B cell (primary cell): ENCODE data around the gene ZNF574. TPM values are rescaled to one million over a fixed set of nuclear protein-coding genes. Genes with fewer than 3 reads are reported as not detected.

ENCODE experiments used
- ATAC-seq: fragments of 200-7000 bp; cut with Tn5 transposase; one replicate; pipeline ENCODE4 v1.10.0; 2021; ENCODE audit warnings: low read depth, mild to moderate bottlenecking, moderate number of reproducible peaks, moderate library complexity
- CTCF ChIA-PET: fragments of 350-600 bp; sonication (Branson Sonifier 250); formaldehyde crosslinking; loops from one replicate; lab custom pipeline; 2021; ENCODE audit warnings: antibody characterized with exemption, inconsistent platforms; lab: Charles Lee
- POLR2A ChIA-PET: fragments of 350-600 bp; sonication (Branson Sonifier 250); formaldehyde crosslinking; loops from one replicate; lab custom pipeline; 2021; ENCODE audit warnings: antibody characterized with exemption; lab: Charles Lee
- DNase-seq: peaks from one replicate; pipeline ENCODE4 v3.0.0; 2013
- H2AFZ ChIP-seq: 2 replicates; pipeline ENCODE4 v1.6.1; 2012; ENCODE audit warnings: mild to moderate bottlenecking, low read depth, low read length; ENCODE audit not compliant: insufficient read depth, poor library complexity, severe bottlenecking
- H3K27ac ChIP-seq, 2 donors: 1 replicate in 1 of 2; 2 replicates in 1 of 2; pipeline ENCODE4 v1.5.1; 2012 to 2013; ENCODE audit warnings: low read length in 2 of 2, mild to moderate bottlenecking in 2 of 2, moderate library complexity in 1 of 2
- H3K27me3 ChIP-seq, 4 experiments: fragments of 200-600 bp in 1 of 4; sonication (generic) in 1 of 4; replicated peaks in 1 of 4; 1 replicate in 2 of 4; 2 replicates in 2 of 4; pipeline versions ENCODE4 v1.6.1 to v1.7.0; 2013 to 2016; ENCODE audit warnings: low read length in 3 of 4, mild to moderate bottlenecking in 2 of 4, mixed read lengths in 1 of 4, moderate library complexity in 1 of 4; ENCODE audit not compliant: insufficient read depth in 4 of 4, control insufficient read depth in 3 of 4; ENCODE audit errors: control extremely low read depth in 1 of 4
- H3K36me3 ChIP-seq, 2 experiments: replicated peaks in 1 of 2; 1 replicate in 1 of 2; 2 replicates in 1 of 2; pipeline versions ENCODE4 v1.6.1 to v1.7.1; 2013; ENCODE audit warnings: low read length in 1 of 2; ENCODE audit not compliant: insufficient read depth in 2 of 2, control insufficient read depth in 1 of 2; ENCODE audit errors: control extremely low read depth in 1 of 2, extremely low read depth in 1 of 2
- H3K4me1 ChIP-seq, 2 donors: fragments of 200-600 bp in 1 of 2; sonication (generic) in 1 of 2; 1 replicate in 1 of 2; 2 replicates in 1 of 2; pipeline versions ENCODE4 v1.5.1 to v1.6.1; 2013 to 2017; ENCODE audit warnings: low read length in 2 of 2; ENCODE audit not compliant: control insufficient read depth in 2 of 2, insufficient read depth in 2 of 2
- H3K4me2 ChIP-seq: replicated peaks from 2 replicates; pipeline ENCODE3; 2012; ENCODE audit warnings: mild to moderate bottlenecking, low read depth, low read length; ENCODE audit not compliant: poor library complexity, severe bottlenecking
- H3K4me3 ChIP-seq, 5 experiments: fragments of 200-600 bp in 1 of 5; sonication (generic) in 1 of 5; 1 replicate in 3 of 5; 2 replicates in 2 of 5; pipeline versions ENCODE4 v1.5.1 to v1.7.0; 2011 to 2016; ENCODE audit warnings: low read length in 4 of 5, mild to moderate bottlenecking in 4 of 5, low read depth in 2 of 5, control low read depth in 1 of 5, moderate library complexity in 1 of 5; ENCODE audit not compliant: insufficient read depth in 1 of 5; ENCODE audit errors: control extremely low read depth in 1 of 5, extremely low read depth in 1 of 5
- H3K79me2 ChIP-seq: fragments of 200-600 bp; sonication (generic); one replicate; pipeline ENCODE4 v1.6.0; 2016; ENCODE audit warnings: low read length; ENCODE audit not compliant: control insufficient read depth, insufficient read depth
- H3K9ac ChIP-seq: fragments of 200-600 bp; sonication (generic); 2 replicates; pipeline ENCODE4 v1.6.1; 2017; ENCODE audit warnings: mild to moderate bottlenecking, low read length, moderate library complexity
- H3K9me3 ChIP-seq, 3 donors: one replicate each; pipeline versions ENCODE4 v1.6.1 to v1.7.1; 2013; ENCODE audit warnings: low read length in 2 of 3; ENCODE audit not compliant: control insufficient read depth in 2 of 3, insufficient read depth in 1 of 3; ENCODE audit errors: control extremely low read depth in 1 of 3
- H4K20me1 ChIP-seq: 2 replicates; pipeline ENCODE4 v1.6.0; 2012; ENCODE audit warnings: mild to moderate bottlenecking, low read length; ENCODE audit not compliant: insufficient read depth, control insufficient read depth, poor library complexity, severe bottlenecking
- H3K27ac Mint-ChIP-seq: one replicate; pipeline ENCODE4 v1.8.0; 2021; ENCODE audit warnings: mixed read lengths
- H3K27me3 Mint-ChIP-seq: one replicate; pipeline ENCODE4 v1.8.0; 2021; ENCODE audit warnings: mixed read lengths
- H3K4me1 Mint-ChIP-seq: one replicate; pipeline ENCODE4 v1.8.0; 2021; ENCODE audit warnings: mixed read lengths
- H3K4me3 Mint-ChIP-seq: one replicate; pipeline ENCODE4 v1.8.0; 2021; ENCODE audit warnings: mixed read lengths
- H3K9me3 Mint-ChIP-seq: one replicate; pipeline ENCODE4 v1.8.0; 2022; ENCODE audit warnings: mixed read lengths; ENCODE audit not compliant: insufficient read depth
- EZH2 ChIP-seq: IDR thresholded peaks from 2 replicates; pipeline ENCODE4 v1.6.1; 2012; ENCODE audit warnings: borderline replicate concordance, low read depth, mild to moderate bottlenecking, moderate library complexity, low read length; ENCODE audit not compliant: insufficient read depth, poor library complexity, severe bottlenecking
- WGBS: methylation state at CpG from one replicate; pipeline ENCODE4 v1.1.5; 2013; ENCODE audit warnings: missing lambda C conversion rate; ENCODE audit not compliant: insufficient coverage; 5-methylcytosine and 5-hydroxymethylcytosine counted together
- intact Hi-C: fragments of 100-400 bp; cut with micrococcal nuclease; formaldehyde crosslinking; loops from one replicate; pipeline ENCODE4 v1.10.0; 2022
- polyA plus RNA-seq: library from polyadenylated mRNA; depleted of rRNA; stranded (reverse); fragments of >200 nt; gene quantifications from 2 replicates; pipeline ENCODE4 v1.2.3, GENCODE V29; 2012
- total RNA-seq, 2 donors: library from RNA; stranded (reverse); fragments of 120-200 nt in 1 of 2; gene quantifications; 1 replicate in 1 of 2; 2 replicates in 1 of 2; pipeline versions ENCODE4 v1.2.3 to v1.2.4, GENCODE V29; 2013 to 2022
- TF ChIP-seq, protein P1 (sequence below): fragments of 200-600 bp; IDR thresholded peaks from one replicate; pipeline ENCODE4 v1.8.0; 2022; ENCODE audit warnings: antibody characterized with exemption, mild to moderate bottlenecking

The ZNF574 gene
- total and polyA plus RNA-seq, 2 donors (not counting 1 experiment from before 2014, with no cell fraction given): 27.4 to 29.1 TPM

DNA sequence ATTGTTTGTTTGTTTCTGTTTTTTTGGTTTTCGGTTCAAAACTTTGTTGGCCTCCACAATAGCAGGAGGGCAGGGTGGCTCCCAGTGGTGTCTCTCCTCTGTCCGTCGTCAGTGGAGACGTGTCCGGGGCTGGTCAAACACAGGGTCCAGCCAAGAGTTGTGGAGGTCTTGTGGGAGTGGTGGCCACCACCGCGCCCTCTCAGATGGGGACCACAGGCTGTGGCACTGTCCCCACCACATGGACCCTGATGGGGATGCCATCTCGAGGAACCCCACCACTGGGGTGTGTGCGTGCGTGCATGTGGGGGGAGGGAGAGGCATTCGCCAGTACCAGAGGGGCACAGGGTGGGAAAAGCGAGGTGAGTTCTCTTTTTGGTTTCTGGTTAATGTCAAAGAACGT is 13.8 kb downstream of the ZNF574 start:
- no peak for ATAC-seq
- no peaks in the 10 kb centered on the region for H3K27me3 Mint-ChIP-seq
- no peak overlapping the region for H2AFZ ChIP-seq
- peaks cover 9% of the 10 kb centered on the region for H3K79me2 ChIP-seq
- no peaks in the 10 kb centered on the region for H3K9me3 ChIP-seq
- H3K4me1 Mint-ChIP-seq: peaks cover 51% of the 10 kb centered on the region
- peaks cover 16 to 49% of the 10 kb centered on the region in 2 donors for H3K4me1 ChIP-seq
- 93% methylated on average over 12 of the region's 13 CpGs for WGBS
- intact Hi-C loops: no loop called here
- no peak overlapping the region for H3K4me2 ChIP-seq
- no peak overlapping the region for H3K9ac ChIP-seq
- H3K9me3 Mint-ChIP-seq: no peaks in the 10 kb centered on the region
- no peak overlapping the region for H3K4me3 ChIP-seq
- TF ChIP-seq, protein P1, sequence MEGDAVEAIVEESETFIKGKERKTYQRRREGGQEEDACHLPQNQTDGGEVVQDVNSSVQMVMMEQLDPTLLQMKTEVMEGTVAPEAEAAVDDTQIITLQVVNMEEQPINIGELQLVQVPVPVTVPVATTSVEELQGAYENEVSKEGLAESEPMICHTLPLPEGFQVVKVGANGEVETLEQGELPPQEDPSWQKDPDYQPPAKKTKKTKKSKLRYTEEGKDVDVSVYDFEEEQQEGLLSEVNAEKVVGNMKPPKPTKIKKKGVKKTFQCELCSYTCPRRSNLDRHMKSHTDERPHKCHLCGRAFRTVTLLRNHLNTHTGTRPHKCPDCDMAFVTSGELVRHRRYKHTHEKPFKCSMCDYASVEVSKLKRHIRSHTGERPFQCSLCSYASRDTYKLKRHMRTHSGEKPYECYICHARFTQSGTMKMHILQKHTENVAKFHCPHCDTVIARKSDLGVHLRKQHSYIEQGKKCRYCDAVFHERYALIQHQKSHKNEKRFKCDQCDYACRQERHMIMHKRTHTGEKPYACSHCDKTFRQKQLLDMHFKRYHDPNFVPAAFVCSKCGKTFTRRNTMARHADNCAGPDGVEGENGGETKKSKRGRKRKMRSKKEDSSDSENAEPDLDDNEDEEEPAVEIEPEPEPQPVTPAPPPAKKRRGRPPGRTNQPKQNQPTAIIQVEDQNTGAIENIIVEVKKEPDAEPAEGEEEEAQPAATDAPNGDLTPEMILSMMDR: no peak
- TF ChIP-seq EZH2: no peak
- H3K36me3 ChIP-seq: peaks cover under 1 to 36% of the 10 kb centered on the region in 2 experiments
- H3K27ac ChIP-seq: peak overlapping the region in 1 of 2 donors; percentile 78
- H4K20me1 ChIP-seq: peaks cover 57% of the 10 kb centered on the region
- no peaks in the 10 kb centered on the region for H3K27me3 ChIP-seq
- no peak overlapping the region for H3K4me3 Mint-ChIP-seq
- peak overlapping the region; percentile 80 for H3K27ac Mint-ChIP-seq
- CTCF ChIA-PET: no interaction called here
- no peak for DNase-seq
- POLR2A ChIA-PET: no interaction called here

DNA sequence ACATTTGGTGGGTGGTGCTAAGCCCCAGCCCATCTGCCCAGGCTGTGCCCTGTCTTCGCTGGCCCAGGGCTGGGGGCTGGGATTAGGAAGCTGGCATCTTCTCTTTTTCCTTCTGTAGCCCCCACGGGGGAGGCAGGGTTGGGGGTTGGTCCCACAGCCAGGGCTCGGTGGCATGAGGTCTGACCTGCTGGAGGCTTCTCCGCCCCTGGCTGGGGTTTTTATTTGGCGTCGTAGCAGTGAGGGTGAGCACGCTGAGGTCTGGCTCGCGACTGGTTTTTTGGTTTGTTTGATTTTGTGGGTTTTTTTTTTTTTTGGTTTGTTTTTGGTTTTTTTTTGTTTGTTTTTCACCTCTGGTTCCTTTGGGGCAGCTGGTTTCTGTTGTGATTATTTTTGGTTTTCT is 14.7 kb downstream of the ZNF574 start:
- no peak overlapping the region for H3K4me3 Mint-ChIP-seq

More for the DNA sequence above, 14.7 kb downstream of the ZNF574 start:
- Histone ChIP-seq H3K27me3 (no peaks in the 10 kb centered on the region), H3K27ac (peak overlapping the region; percentile 25 to 78), H3K4me1 (peaks cover 16 to 48% of the 10 kb centered on the region in 2 donors), H3K79me2 (peaks cover 12% of the 10 kb centered on the region), H3K9ac (no peak overlapping the region), H3K4me2 (no peak overlapping the region), H3K4me3 (no peak overlapping the region), H2AFZ (no peak overlapping the region), H3K36me3 (peaks cover 1 to 45% of the 10 kb centered on the region in 2 experiments), H3K9me3 (no peaks in the 10 kb centered on the region), H4K20me1 (peaks cover 66% of the 10 kb centered on the region)
- ATAC-seq (no peak), DNase-seq (peak; percentile 24)
- intact Hi-C loops: no loop called here
- TF ChIP-seq EZH2: no peak
- TF ChIP-seq, protein P1: no peak
- Mint-ChIP-seq H3K4me1 (peaks cover 48% of the 10 kb centered on the region), H3K27ac (peak overlapping the region; percentile 80), H3K9me3 (no peaks in the 10 kb centered on the region), H3K27me3 (no peaks in the 10 kb centered on the region)
- 7% methylated on average over 8 of the region's 9 CpGs for WGBS
- ChIA-PET POLR2A (interaction anchor here (0.6 to 0.7 kb wide), 2 partner anchors 72 to 131 kb away, joined by 4 read pairs; no protein-coding TSS in a partner anchor), CTCF (interaction anchor here (0.7 to 2.1 kb wide), 4 partner anchors 12 to 133 kb away, joined by 3 to 9 read pairs (median 4); no protein-coding TSS in a partner anchor)
